Measurements from ENCODE around the gene APH1B. TPM values are rescaled to one million over a fixed set of nuclear protein-coding genes. Genes with fewer than 3 reads are reported as not detected.
A peak's percentile ranks its signal among the peaks of the same experiment; 100 is the strongest.

Gene APH1B
- total RNA-seq, 1 experiment from 2014 or later, result 20.9 TPM

DNA sequence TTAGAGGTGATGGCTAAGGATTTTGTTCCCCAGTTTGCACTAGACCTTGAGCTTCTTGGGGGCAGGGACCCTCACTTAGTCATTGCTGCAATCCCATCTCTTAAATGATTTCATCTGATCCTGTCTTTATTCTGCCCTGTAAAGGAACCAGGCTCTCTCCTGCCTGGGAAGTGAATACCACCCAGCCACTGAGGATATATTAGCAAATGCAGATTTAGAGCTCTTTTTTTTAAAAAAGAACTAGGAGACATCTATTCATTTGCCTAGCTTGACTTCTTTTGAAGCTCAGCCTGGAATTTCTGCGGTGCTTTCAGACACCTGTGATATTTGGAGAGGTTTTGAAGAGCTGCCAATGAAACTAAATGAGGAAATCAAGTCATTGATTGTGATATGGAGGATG is 62.4 kb downstream of the APH1B start:
- H3K9me3 Mint-ChIP-seq, result no peaks in the 10 kb centered on the region
- peaks cover 8% of the 10 kb centered on the region for H3K27me3 Mint-ChIP-seq (ENCODE audit: low read depth)
- TF ChIP-seq, protein P1, sequence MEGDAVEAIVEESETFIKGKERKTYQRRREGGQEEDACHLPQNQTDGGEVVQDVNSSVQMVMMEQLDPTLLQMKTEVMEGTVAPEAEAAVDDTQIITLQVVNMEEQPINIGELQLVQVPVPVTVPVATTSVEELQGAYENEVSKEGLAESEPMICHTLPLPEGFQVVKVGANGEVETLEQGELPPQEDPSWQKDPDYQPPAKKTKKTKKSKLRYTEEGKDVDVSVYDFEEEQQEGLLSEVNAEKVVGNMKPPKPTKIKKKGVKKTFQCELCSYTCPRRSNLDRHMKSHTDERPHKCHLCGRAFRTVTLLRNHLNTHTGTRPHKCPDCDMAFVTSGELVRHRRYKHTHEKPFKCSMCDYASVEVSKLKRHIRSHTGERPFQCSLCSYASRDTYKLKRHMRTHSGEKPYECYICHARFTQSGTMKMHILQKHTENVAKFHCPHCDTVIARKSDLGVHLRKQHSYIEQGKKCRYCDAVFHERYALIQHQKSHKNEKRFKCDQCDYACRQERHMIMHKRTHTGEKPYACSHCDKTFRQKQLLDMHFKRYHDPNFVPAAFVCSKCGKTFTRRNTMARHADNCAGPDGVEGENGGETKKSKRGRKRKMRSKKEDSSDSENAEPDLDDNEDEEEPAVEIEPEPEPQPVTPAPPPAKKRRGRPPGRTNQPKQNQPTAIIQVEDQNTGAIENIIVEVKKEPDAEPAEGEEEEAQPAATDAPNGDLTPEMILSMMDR (conservative IDR thresholded peaks at IDR 0.05), result no peak

More for the DNA sequence above, 62.4 kb downstream of the APH1B start:
- Mint-ChIP-seq H3K27ac (peak overlapping the region; percentile 29 to 91 (median 73); a peak in 5 of 7 replicates), H3K4me1 (peaks cover 52 to 55% of the 10 kb centered on the region in 2 experiments), H3K36me3 (ENCODE audit: insufficient read depth in 1 of 3, low read depth in 3 of 3) (no peaks in the 10 kb centered on the region), H3K4me3 (peak overlapping the region; percentile 48 to 72)
- Histone ChIP-seq H2BK20ac (ENCODE audit: low read depth, low read length, poor library complexity, severe bottlenecking) (no peak overlapping the region), H2BK120ac (ENCODE audit: low read depth, low read length, poor library complexity, severe bottlenecking) (no peak overlapping the region), H3K4me1 (ENCODE audit: insufficient read depth, low read length) (peaks cover 16% of the 10 kb centered on the region), H2AFZ (ENCODE audit: low read length) (no peak overlapping the region), H2BK12ac (ENCODE audit: insufficient read length, low read depth, low read length) (no peak overlapping the region), H3K14ac (ENCODE audit: insufficient read depth, low read length) (no peak overlapping the region), H2BK5ac (ENCODE audit: insufficient read length, low read length) (no peak overlapping the region), H3K56ac (ENCODE audit: insufficient read length, low read depth, low read length) (no peak overlapping the region), H3K18ac (ENCODE audit: insufficient read length, low read depth, low read length) (no peak overlapping the region), H3K4me2 (ENCODE audit: insufficient read depth, insufficient read length, low read length) (peak overlapping the region; percentile 34), H4K20me1 (ENCODE audit: control insufficient read depth, insufficient read depth, insufficient read length) (no peaks in the 10 kb centered on the region), H3K27ac (ENCODE audit: insufficient read length, low read depth, low read length) (no peak overlapping the region), H4K5ac (ENCODE audit: insufficient read length, low read depth, low read length) (no peak overlapping the region), H3K23ac (ENCODE audit: insufficient read length, low read depth, low read length) (no peak overlapping the region), H2BK15ac (ENCODE audit: low read depth, low read length) (no peak overlapping the region), H3K79me1 (ENCODE audit: insufficient read depth, low read depth, low read length, poor library complexity, severe bottlenecking) (no peaks in the 10 kb centered on the region), H3K27me3 (ENCODE audit: insufficient read depth, low read length) (no peaks in the 10 kb centered on the region), H3K4ac (ENCODE audit: low read depth, low read length) (no peak overlapping the region), H2AK5ac (ENCODE audit: insufficient read length, low read length) (no peak overlapping the region), H3K79me2 (ENCODE audit: insufficient read depth, low read length) (no peaks in the 10 kb centered on the region), H4K91ac (ENCODE audit: insufficient read length, low read depth, low read length) (no peak overlapping the region), H3K9me3 (ENCODE audit: control insufficient read depth, low read depth, low read length) (no peaks in the 10 kb centered on the region), H3K23me2 (ENCODE audit: insufficient read length, low read depth, low read length, poor library complexity, severe bottlenecking) (peaks cover 6% of the 10 kb centered on the region), H4K8ac (replicated peaks; ENCODE audit: insufficient read length, low read depth, low read length) (no peak overlapping the region), H3T11ph (ENCODE audit: low read length) (no peak overlapping the region), H3K9ac (ENCODE audit: extremely low read depth, insufficient read length, low read length) (no peak overlapping the region)
- WGBS (ENCODE audit: extremely low coverage, insufficient read length, low lambda C conversion rate), result no CpG with 5 or more reads among the region's 1 CpG
- no peak for DNase-seq
